ENCODE data around the gene BRF1. TPM values are rescaled to one million over a fixed set of nuclear protein-coding genes. Genes with fewer than 3 reads are reported as not detected.

The BRF1 gene
- total RNA-seq, 1 donor from 2014 or later: 16.9 TPM

DNA sequence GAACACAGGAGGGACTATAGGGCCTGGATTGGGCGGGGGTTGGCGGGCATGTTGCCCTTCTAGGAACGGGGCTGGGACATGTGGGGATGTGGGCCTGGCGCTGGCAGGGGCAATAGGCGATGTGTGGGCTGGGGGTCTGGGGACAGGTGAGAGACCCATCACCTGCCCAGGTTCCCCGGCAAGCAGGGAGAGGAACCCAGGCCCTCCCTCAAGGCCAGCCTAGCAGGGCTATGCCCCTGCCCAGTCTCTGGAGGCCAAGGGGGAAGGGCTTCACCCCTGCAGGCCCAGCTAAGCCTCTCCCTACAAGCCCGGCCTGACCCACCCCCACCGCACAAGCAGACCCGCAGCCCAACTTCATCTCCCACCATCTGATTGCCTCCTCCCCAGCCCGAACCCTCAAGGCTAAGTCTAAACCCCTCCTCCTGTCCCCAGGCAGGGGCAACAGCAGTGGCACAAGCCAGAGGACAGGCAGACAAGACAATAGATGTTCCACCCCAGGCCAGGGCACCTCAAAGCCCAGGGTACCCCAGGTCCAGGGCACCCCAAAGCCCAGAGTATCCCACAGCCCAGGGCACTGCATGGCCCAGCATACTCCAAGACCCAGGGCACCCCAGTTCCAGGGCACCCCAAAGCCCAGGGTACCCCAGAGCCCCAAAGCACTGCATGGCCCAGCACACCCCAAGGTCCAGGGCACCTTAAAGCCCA is 138.7 kb downstream of the BRF1 start:
- Histone ChIP-seq H3K4me1 (peaks cover 6% of the 10 kb centered on the region), H3K9me3 (ENCODE audit: low read depth) (no peaks in the 10 kb centered on the region), H2AFZ (replicated peaks) (no peak overlapping the region), H3K4me3 (no peak overlapping the region), H3K36me3 (no peaks in the 10 kb centered on the region), H3K4me2 (no peak overlapping the region), H3K9ac (no peak overlapping the region), H3F3A (ENCODE audit: low read depth) (peaks cover 7% of the 10 kb centered on the region), H3K27me3 (peaks cover 14% of the 10 kb centered on the region), H4K20me1 (ENCODE audit: low read depth) (peaks cover 11% of the 10 kb centered on the region), H3K27ac (no peak overlapping the region), H3K79me2 (ENCODE audit: low read depth) (no peaks in the 10 kb centered on the region)
- H3K4me3 Mint-ChIP-seq: no peak overlapping the region
- peaks cover 5% of the 10 kb centered on the region for H3K27me3 Mint-ChIP-seq (ENCODE audit: insufficient read depth, low read depth)
- TF ChIP-seq, protein P1, sequence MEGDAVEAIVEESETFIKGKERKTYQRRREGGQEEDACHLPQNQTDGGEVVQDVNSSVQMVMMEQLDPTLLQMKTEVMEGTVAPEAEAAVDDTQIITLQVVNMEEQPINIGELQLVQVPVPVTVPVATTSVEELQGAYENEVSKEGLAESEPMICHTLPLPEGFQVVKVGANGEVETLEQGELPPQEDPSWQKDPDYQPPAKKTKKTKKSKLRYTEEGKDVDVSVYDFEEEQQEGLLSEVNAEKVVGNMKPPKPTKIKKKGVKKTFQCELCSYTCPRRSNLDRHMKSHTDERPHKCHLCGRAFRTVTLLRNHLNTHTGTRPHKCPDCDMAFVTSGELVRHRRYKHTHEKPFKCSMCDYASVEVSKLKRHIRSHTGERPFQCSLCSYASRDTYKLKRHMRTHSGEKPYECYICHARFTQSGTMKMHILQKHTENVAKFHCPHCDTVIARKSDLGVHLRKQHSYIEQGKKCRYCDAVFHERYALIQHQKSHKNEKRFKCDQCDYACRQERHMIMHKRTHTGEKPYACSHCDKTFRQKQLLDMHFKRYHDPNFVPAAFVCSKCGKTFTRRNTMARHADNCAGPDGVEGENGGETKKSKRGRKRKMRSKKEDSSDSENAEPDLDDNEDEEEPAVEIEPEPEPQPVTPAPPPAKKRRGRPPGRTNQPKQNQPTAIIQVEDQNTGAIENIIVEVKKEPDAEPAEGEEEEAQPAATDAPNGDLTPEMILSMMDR (IDR thresholded peaks at IDR 0.05): no peak
- TF ChIP-seq EZH2phosphoT487 (IDR thresholded peaks at IDR 0.05): no peak
- TF ChIP-seq EZH2 (IDR thresholded peaks at IDR 0.05): no peak
- no peaks in the 10 kb centered on the region for H3K4me1 Mint-ChIP-seq
- H3K9me3 Mint-ChIP-seq: no peaks in the 10 kb centered on the region
- H3K36me3 Mint-ChIP-seq: no peaks in the 10 kb centered on the region
- peak overlapping the region; percentile 50 for H3K27ac Mint-ChIP-seq
- no peak for DNase-seq (ENCODE audit: low spot score)

DNA sequence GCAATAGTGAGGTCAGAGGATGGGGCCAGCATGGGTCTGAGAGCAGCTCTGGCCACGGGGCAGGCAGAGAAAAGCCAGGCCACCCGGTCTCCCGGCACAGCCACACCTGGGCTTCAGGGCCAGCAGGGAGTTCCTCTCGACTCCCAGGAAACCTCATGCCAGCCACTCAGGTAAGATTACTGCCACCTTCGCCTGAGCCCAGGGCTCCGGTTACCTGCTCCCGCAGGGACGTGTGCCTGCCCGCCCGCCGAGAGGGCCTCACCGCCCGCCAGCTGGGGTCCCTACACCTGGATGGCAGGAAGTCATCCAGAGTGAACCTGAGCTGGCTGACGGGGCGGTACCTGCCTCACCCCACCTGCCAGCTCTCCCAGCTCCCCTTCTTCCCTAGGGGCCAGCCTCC is 139.5 kb downstream of the BRF1 start:
- H3K36me3 Mint-ChIP-seq: no peaks in the 10 kb centered on the region
- H3K4me1 Mint-ChIP-seq: no peaks in the 10 kb centered on the region
- H3K9ac ChIP-seq: no peak overlapping the region
- peaks cover 3% of the 10 kb centered on the region for H4K20me1 ChIP-seq (ENCODE audit: low read depth)
- no peaks in the 10 kb centered on the region for H3K36me3 ChIP-seq
- H3K9me3 Mint-ChIP-seq: no peaks in the 10 kb centered on the region
- H3K27ac ChIP-seq: no peak overlapping the region
- no peaks in the 10 kb centered on the region for H3K79me2 ChIP-seq (ENCODE audit: low read depth)
- H3K27me3 Mint-ChIP-seq (ENCODE audit: insufficient read depth, low read depth): peaks cover 3% of the 10 kb centered on the region
- H3K4me3 ChIP-seq: no peak overlapping the region
- H3K27ac Mint-ChIP-seq: no peak overlapping the region
- H3K4me1 ChIP-seq: peaks cover 7% of the 10 kb centered on the region
- DNase-seq (ENCODE audit: low spot score): no peak
- TF ChIP-seq, protein P1 (IDR thresholded peaks at IDR 0.05): no peak
- no peak for TF ChIP-seq EZH2 (IDR thresholded peaks at IDR 0.05)
- no peak for TF ChIP-seq EZH2phosphoT487 (IDR thresholded peaks at IDR 0.05)
- no peaks in the 10 kb centered on the region for H3K9me3 ChIP-seq (ENCODE audit: low read depth)
- no peak overlapping the region for H2AFZ ChIP-seq (replicated peaks)
- no peak overlapping the region for H3K4me3 Mint-ChIP-seq
- H3K4me2 ChIP-seq: no peak overlapping the region
- peaks cover 6% of the 10 kb centered on the region for H3K27me3 ChIP-seq
- no peaks in the 10 kb centered on the region for H3F3A ChIP-seq (ENCODE audit: low read depth)

DNA sequence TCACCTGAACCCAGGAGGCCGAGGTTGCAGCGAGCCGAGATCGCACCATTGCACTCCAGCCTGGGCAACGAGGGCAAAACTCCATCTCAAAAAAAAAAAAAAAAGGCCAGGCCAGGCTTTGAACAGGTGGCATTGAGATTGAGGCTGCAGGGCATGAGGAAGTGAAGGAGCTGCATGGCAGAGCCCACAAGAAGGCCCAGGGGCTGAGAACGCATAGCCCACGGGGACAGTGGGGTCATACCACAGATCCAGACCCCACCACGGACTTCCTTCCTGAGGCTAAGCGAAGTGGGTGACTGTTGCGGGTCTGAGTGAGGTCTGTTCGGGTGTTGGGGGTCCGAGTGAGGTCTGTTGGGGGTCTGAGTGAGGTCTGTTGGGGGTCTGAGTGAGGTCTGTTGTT is 140.0 kb downstream of the BRF1 start:
- Histone ChIP-seq H3F3A (ENCODE audit: low read depth) (no peaks in the 10 kb centered on the region), H3K27ac (no peak overlapping the region), H3K4me3 (no peak overlapping the region), H3K9ac (no peak overlapping the region), H3K4me1 (peaks cover 12% of the 10 kb centered on the region), H3K36me3 (no peaks in the 10 kb centered on the region), H3K4me2 (no peak overlapping the region), H2AFZ (replicated peaks) (no peak overlapping the region), H3K27me3 (peaks cover under 1% of the 10 kb centered on the region), H3K79me2 (ENCODE audit: low read depth) (no peaks in the 10 kb centered on the region), H3K9me3 (ENCODE audit: low read depth) (no peaks in the 10 kb centered on the region), H4K20me1 (ENCODE audit: low read depth) (no peaks in the 10 kb centered on the region)
- no peak for DNase-seq (ENCODE audit: low spot score)
- Mint-ChIP-seq H3K4me3 (no peak overlapping the region), H3K27me3 (ENCODE audit: insufficient read depth, low read depth) (peaks cover 3% of the 10 kb centered on the region), H3K27ac (no peak overlapping the region), H3K9me3 (no peaks in the 10 kb centered on the region), H3K4me1 (no peaks in the 10 kb centered on the region), H3K36me3 (no peaks in the 10 kb centered on the region)
- TF ChIP-seq, protein P1 (IDR thresholded peaks at IDR 0.05): no peak
- TF ChIP-seq EZH2 (IDR thresholded peaks at IDR 0.05) (no peak), EZH2phosphoT487 (IDR thresholded peaks at IDR 0.05) (no peak)
